Stimulated activated CD8-positive, alpha-beta memory T cell treated with anti-CD3 and anti-CD28 coated beads, Interleukin-4, amount 100 ng/mL, for 4 hours (primary cell): ENCODE data around the gene KLHL25.
"Not testable (repeated sequence)": the region's sequence is repeated elsewhere in the genome, so short reads cannot be mapped to it uniquely, and the experiment has no call there.

Experiments used
- DNase-seq, 2 donors: peaks; one replicate each; pipeline ENCODE4 v3.0.0-alpha.2; 2020; ENCODE audit warnings: low read depth in 2 of 2, low spot score in 1 of 2

Gene KLHL25

GRCh38 chr15:85804481-85805170 lies 9.9 kb upstream of the KLHL25 start:
- DNase-seq, result no peak

DNA sequence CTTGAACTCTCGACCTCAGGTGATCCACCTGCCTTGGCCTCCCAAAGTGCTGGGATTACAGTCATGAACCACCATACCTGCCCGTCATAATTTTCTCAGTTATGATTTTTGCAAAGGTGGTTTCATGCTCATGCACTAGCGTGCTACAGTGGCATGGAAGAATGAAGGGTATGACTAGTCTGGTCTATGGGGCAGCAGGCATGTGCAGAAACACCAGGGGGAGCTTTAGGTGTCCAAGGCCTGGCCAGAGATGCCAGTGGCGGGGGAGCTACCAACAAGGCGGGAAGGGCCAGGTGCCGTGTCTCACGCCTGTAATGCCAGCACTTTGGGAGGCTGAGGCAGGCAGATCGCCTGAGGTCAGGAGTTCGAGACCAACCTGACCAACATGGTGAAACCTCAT lies 7.9 kb upstream of the KLHL25 start:
- DNase-seq, result not testable (repeated sequence)

DNA sequence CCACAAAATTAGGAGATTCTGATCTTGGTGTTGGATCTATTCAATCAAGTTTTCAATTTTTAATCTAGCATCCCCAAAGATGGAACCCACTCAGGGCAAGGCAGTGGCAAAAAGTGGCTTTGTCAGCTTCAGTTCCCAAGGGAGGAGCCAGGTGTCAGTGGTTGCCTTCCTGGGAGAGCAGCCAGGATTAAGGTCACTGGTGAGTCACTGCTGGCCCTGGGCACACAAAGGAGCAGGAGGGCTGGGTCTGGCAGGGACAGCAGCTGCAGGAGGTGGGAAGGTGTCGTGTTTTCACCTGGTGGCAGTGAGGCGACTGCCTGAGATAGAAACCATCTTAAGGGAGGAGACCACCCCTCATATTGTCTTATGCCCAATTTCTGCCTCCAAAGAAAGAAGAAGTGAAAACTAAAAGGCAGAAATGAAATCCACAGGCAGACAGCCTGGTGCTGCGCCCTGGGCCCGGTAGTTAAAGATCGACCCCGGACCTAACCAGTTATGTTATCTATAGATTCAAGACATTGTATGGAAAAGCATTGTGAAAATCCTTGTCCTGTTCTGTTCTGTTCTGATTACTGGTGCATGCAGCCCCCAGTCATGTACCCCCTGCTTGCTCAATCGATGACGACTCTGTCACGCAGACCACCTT lies 5.9 kb upstream of the KLHL25 start:
- no peak for DNase-seq

GRCh38 chr15:85796371-85796770 lies 1.6 kb upstream of the KLHL25 start:
- DNase-seq, result not testable (repeated sequence)

GRCh38 chr15:85795337-85796305 lies 896 bp upstream of the KLHL25 start:
- no peak for DNase-seq

- peak; percentile 5 to 6 for DNase-seq
Measured at GRCh38 chr15:85793641-85794597, 806 bp downstream of the KLHL25 start.

DNA sequence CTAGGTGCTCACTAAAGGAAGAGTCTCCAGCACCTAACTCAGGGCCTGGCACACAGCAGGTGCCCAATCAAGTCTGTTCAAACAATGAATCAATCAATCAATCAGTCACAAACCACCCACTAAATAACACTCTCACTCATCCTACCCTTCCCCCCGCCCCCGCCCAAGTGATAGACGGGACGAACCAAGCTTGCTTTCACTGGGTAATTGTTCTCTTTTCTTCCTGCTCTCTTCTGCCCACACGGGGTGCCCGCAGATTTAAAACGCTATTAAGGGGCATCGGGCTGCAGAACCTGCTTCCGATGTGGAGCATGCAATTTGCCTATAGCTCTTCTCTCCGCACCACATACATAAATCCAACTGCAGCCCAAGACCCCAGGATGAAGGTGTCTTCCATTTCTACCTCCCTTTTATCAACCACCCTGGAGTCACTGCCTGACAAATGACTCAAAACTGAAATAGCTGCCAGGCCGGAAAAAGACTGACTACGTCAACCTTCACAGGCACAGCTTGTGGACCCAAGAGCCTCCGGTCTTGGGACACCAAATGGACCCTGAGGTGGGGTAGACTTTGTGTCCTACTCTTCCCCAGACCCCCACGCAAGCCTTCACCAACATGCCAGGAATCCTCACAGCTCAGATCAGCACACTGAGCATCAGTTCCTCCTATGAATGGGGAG lies 1.7 kb downstream of the KLHL25 start:
- DNase-seq, result no peak

GRCh38 chr15:85792102-85792731 lies 2.5 kb downstream of the KLHL25 start:
- no peak for DNase-seq

DNA sequence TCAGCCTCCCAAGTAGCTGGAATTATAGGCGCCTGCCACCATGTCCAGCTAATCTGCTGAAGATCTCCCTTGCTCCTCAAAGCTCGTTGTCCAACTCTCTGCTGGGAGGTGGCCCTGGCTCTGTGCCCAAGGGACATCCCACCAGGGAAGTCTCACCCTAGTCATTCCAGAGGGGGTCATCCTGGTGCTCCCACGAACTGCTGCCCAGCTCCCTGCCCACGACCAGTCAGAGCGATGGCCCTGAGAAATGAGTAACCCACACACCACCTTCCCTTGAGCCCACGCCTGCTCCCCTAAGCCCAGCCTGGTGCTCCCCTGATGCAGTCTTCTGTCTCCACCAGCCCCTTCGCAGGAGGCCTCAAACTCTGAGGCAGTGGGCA lies 5.2 kb downstream of the KLHL25 start:
- no peak for DNase-seq

- no peak for DNase-seq
Measured at GRCh38 chr15:85788771-85789495, 5.8 kb downstream of the KLHL25 start.

- no peak for DNase-seq
Measured at GRCh38 chr15:85786781-85787114, 8.0 kb downstream of the KLHL25 start.

DNA sequence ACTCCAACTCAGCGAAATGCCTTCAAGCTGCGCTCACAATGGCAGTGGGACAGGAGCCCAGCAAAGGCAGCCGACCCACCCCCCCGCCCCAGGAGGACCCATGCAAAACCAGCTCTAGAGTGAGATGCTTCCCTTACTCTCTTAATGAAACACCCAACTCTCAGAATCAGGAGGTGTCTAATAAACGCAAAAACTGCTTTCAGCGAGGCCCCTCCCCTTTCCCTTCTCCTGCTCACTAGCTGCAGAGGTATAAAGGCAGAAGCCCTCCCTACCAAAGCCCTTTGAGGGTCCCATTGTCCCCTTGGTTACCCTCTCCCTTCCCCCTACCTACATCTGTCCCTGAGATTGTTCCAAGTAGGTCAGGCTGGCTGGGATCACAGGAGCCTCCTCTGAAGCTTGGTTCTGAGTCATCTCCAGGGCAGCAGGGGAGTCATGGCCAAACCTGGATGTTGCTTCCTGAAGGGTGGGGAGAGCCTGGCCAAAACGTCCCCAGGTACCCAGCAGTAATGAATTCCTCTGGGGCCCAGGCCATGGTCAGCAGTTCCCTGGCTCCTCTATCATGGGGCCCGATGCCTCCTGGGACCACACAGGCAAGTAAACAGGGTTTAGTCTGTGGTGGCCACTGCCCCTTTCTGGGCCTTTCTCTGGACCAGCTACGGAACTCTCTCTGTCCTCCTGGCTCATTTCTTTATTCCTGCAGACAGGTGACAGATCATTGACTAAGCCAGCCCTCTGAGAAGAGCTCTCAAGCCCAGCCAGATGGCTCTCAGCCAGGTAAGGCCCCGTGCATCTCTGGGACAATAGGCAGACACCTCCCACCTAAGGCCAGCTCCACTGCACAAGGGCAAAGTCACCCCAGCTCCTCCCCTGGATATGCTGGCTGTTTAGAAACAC lies 8.6 kb downstream of the KLHL25 start:
- no peak for DNase-seq

DNA sequence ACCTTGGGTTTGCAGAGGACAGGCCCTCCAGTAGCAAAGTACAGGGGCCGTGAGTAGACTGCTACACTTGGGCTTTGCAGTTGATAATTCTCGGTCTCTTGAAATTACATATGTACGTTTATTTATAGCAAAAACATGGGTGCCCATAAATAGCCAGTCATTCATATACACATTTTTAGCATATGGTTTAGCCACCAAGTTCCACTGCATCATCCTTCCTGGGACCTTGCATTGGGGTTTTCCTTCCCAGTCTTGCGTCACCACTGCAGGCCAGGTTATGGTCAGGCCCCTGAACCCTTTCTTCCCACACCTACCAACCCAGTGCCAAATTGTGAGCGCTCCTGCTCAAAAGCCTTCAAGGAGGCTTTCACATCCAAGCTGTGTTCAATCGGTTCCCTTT lies 12.7 kb downstream of the KLHL25 start:
- no peak for DNase-seq

GRCh38 chr15:85781099-85781498 lies 13.6 kb downstream of the KLHL25 start:
- DNase-seq, result no peak

DNA sequence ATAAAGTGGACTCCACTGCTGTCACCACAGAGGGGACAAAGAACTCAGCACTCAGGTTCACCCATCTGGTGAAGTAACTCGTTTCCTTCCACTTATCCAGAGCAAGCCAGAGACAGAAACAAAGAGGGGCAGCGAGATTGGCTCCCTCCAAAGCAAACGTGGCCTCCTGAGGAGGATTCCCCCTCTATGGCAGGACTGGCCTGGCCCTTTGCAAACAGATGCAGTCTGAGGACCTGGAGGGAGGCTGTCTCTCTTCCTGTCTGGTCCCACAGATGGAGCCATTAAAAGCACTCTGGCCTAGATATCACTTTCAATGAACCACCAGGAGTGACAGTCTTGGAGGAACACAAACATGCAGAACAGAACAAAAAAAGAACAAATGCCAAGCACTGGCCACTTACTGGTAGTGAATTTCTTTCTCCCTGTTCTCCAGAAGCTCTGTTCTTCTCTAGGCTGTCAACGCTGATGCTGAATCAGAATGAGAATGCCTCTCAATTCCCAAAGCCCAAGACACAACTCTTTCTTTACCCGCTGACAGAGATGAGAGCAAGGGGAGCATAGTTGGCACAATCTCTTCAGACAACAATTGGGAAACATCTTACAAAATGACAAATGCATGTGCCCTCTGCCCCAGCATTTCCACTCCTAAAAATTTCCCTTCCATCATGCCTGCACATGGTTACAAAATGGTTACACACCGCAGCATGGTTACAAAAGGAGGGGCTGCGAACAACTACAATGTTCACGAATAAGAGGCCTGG lies 14.3 kb downstream of the KLHL25 start:
- DNase-seq, result no peak

DNA sequence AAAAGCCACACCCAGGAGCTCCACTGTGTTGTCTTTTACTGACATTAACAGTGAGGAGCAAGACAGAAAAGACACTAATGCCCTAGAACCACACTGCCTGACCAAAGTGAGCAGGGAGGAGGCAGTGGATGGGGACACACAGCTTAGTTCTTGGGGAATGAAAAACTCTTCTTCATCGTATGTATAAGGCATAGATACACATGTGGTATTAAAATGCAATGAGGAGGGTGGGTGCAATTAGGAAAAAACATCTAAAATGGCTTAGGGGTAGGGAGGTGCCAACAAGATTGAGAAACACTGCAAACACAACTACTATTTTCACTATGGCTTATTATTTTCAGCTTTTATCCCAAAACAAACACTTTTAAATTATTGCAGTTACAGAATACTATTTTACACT lies 15.5 kb downstream of the KLHL25 start:
- DNase-seq, result no peak

GRCh38 chr15:85778107-85778776 lies 16.5 kb downstream of the KLHL25 start:
- no peak for DNase-seq
